ENCODE results near the gene ONECUT3. TPM values are rescaled to one million over a fixed set of nuclear protein-coding genes. Genes with fewer than 3 reads are reported as not detected.

Gene ONECUT3
- total RNA-seq, 1 experiment from 2014 or later, result 20.0 TPM

DNA sequence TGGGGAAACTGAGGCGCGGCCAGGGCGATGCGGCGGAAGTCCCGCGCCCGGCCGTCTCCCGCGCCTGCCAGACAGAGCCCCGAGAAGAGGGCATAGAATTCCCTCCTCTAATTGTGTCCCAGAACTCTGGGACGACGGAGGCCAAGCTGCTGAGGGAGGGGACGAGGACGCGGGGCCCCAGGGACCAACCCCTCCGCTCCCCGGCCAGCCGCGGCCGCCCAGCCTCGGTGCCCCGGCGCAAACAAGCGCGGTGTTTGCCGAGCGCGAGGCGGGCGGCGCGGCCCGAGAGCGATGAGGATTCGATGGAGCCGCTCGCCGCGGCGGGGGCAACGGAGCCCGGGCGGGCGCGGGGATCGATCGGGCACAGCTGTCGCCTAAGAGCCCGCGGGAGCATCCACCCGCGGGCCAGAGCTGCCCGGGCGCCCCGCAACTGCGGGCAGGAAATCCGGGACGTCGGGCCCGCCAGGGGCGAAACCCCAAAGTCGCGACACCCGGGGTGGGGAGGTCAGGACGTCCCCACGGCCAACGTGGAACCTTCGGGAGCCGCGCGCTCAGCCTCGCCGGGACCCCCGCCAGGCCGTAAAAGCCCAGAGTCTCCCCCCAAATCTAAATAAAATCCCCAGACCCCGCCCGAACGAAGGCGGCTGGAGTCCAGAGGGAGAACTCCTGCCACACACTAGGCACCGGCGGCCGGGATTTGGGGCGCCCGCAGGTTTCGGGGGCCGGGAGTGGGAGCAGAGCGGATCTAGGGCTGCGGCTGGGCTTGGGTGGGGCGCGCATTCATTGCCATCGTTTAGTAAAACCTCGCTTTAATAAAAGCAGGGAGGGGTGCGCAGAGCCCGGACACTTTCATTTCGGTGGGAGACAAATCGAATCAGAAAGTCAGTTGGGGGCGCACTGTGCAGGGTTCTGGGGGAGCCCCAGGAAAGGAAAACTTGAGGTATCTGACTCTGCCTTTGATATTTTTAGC is 3.6 kb upstream of the ONECUT3 start:
- no peaks in the 10 kb centered on the region for H3K27me3 Mint-ChIP-seq (ENCODE audit: unreplicated experiment)

DNA sequence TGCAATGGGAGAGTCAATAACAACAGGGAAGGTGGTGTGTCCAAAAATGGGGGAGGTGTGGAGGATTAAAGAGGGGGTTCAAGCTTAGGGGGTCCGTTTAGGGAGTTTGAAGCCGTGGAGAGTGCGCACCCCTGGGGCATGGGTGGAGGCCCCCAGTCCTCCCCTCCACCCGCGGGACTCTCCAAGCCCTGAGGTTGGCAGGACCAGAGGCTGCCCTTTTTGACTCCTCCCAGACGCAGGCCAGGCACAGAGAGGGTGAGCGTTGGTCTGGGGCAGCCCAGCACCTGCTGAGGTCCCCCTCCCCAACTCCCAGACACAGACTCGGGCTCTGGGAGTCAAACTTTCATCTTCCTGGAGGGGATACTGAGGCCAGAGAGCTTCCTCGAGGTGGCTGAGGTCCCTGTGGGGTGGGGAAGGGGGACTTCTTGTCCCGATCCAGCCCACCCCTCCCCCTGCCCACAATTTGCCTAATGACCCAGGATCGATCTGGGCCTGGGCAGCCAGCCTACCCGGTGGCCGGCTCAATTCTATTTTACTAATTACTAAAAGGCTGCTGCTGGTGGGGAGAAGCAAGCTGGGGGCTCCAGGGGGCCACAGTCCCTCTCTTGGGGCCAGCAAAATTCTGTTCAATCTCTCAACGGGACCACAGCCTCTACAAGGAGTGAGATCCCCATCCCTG is 2.8 kb upstream of the ONECUT3 start:
- Mint-ChIP-seq H3K27ac (ENCODE audit: unreplicated experiment) (peak overlapping the region; percentile 60), H3K4me3 (ENCODE audit: low read depth, unreplicated experiment) (peak overlapping the region; percentile 64), H3K4me1 (ENCODE audit: low read depth, unreplicated experiment) (no peaks in the 10 kb centered on the region), H3K27me3 (ENCODE audit: unreplicated experiment) (no peaks in the 10 kb centered on the region), H3K36me3 (ENCODE audit: insufficient read depth, unreplicated experiment) (peaks cover 53% of the 10 kb centered on the region), H3K9me3 (ENCODE audit: low read depth, unreplicated experiment) (no peaks in the 10 kb centered on the region)
- TF ChIP-seq, protein P1, sequence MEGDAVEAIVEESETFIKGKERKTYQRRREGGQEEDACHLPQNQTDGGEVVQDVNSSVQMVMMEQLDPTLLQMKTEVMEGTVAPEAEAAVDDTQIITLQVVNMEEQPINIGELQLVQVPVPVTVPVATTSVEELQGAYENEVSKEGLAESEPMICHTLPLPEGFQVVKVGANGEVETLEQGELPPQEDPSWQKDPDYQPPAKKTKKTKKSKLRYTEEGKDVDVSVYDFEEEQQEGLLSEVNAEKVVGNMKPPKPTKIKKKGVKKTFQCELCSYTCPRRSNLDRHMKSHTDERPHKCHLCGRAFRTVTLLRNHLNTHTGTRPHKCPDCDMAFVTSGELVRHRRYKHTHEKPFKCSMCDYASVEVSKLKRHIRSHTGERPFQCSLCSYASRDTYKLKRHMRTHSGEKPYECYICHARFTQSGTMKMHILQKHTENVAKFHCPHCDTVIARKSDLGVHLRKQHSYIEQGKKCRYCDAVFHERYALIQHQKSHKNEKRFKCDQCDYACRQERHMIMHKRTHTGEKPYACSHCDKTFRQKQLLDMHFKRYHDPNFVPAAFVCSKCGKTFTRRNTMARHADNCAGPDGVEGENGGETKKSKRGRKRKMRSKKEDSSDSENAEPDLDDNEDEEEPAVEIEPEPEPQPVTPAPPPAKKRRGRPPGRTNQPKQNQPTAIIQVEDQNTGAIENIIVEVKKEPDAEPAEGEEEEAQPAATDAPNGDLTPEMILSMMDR (IDR thresholded peaks at IDR 0.05; ENCODE audit: unreplicated experiment), result no peak
- intact Hi-C loops (cut with micrococcal nuclease; ENCODE audit: unreplicated experiment), result no loop called here
- no TSS peak for BruUV-seq (replicated peaks)
- DNase-seq, result no peak
- CTCF ChIA-PET, result interaction anchor here (0.8 kb wide), 1 partner anchor 31 kb away, joined by 3 read pairs; no protein-coding TSS in a partner anchor

More for the DNA sequence above, 3.6 kb upstream of the ONECUT3 start:
- H3K4me1 Mint-ChIP-seq (ENCODE audit: low read depth, unreplicated experiment), result no peaks in the 10 kb centered on the region
- peak overlapping the region; percentile 64 for H3K4me3 Mint-ChIP-seq (ENCODE audit: low read depth, unreplicated experiment)
- no peak for DNase-seq
- peaks cover 50% of the 10 kb centered on the region for H3K36me3 Mint-ChIP-seq (ENCODE audit: insufficient read depth, unreplicated experiment)
- no peaks in the 10 kb centered on the region for H3K9me3 Mint-ChIP-seq (ENCODE audit: low read depth, unreplicated experiment)
- no TSS peak for BruUV-seq (replicated peaks)
- H3K27ac Mint-ChIP-seq (ENCODE audit: unreplicated experiment), result peak overlapping the region; percentile 60
- TF ChIP-seq, protein P1 (IDR thresholded peaks at IDR 0.05; ENCODE audit: unreplicated experiment), result no peak
- CTCF ChIA-PET, result interaction anchor here (0.8 kb wide), 1 partner anchor 32 kb away, joined by 3 read pairs; no protein-coding TSS in a partner anchor
- intact Hi-C loops (cut with micrococcal nuclease; ENCODE audit: unreplicated experiment), result no loop called here

DNA sequence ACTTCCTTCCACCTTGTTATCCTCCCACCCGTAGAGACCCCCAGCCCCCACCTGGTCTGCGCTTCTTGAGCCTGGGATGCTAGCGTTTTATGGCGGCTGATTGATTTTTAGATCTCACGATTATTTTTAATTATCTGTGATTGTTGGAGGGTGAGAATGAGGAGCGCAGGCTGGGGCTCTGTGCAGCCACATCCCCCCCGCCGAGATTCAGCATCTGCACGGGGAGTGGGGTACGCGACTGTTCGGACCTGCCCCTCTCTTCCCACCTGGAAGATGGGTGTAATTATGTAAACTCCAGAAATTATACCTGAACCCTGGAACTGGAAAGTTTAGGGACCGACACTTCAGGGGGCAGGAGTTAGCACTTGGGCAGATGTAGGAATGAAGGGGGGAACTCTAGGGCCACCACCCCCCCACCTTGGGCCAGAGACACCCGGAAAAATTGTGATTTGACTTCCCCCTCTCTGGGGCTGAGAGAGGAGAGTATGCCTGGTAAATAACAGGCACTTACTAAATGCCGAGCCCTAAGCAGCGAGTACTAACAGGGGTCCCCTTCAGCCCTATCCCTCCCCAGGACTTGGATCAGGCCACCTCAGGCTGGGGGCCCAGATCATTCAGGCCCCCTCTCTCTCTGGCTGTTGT is 1.8 kb upstream of the ONECUT3 start:
- Mint-ChIP-seq H3K4me3 (ENCODE audit: low read depth, unreplicated experiment) (no peak overlapping the region), H3K27me3 (ENCODE audit: unreplicated experiment) (no peaks in the 10 kb centered on the region), H3K27ac (ENCODE audit: unreplicated experiment) (no peak overlapping the region), H3K9me3 (ENCODE audit: low read depth, unreplicated experiment) (no peaks in the 10 kb centered on the region), H3K36me3 (ENCODE audit: insufficient read depth, unreplicated experiment) (peaks cover 61% of the 10 kb centered on the region), H3K4me1 (ENCODE audit: low read depth, unreplicated experiment) (no peaks in the 10 kb centered on the region)
- TF ChIP-seq, protein P1 (IDR thresholded peaks at IDR 0.05; ENCODE audit: unreplicated experiment), result no peak
- DNase-seq, result no peak
- intact Hi-C loops (cut with micrococcal nuclease; ENCODE audit: unreplicated experiment), result no loop called here
- no TSS peak for BruUV-seq (replicated peaks)
- CTCF ChIA-PET, result no interaction called here

DNA sequence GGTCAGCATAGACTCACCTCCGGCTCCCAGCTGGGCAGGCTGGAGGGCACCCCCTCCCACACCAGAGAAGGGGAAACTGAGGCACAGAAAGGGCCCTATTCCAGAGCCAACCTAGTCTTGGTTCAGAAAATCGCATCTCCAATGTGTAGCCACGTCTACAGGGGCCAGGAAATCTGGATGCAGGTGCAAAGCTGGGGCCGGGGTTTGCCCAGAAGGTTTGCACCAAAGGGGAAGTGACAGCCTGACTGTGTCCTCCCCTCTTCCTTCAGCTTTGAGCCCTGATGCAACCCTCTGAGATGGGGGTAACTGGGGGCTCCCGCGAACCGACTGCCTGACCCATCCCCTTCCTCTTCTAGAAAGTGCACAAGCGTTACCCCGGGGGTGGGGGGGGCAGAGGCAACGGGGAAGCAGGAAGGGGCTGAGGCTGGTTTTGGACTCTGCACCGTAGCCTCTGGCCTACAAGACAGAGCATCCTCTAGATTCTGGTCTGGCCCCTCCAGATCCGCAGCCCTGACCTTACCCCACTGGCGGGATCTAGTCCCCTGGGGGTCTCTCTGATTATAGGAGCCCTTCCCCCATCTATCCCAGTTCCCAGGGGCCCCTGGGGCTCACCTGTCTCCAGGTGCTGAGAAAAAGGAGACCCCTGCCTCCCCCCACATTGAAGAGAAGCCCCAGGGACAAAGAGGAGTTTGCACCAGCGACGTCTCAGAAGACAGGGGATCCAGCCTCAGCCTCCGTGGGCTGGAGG is 1.1 kb upstream of the ONECUT3 start:
- peaks cover 61% of the 10 kb centered on the region for H3K36me3 Mint-ChIP-seq (ENCODE audit: insufficient read depth, unreplicated experiment)
- TF ChIP-seq, protein P1 (IDR thresholded peaks at IDR 0.05; ENCODE audit: unreplicated experiment), result no peak
- intact Hi-C loops (cut with micrococcal nuclease; ENCODE audit: unreplicated experiment), result no loop called here
- H3K27ac Mint-ChIP-seq (ENCODE audit: unreplicated experiment), result peak overlapping the region; percentile 39
- CTCF ChIA-PET, result no interaction called here
- BruUV-seq (replicated peaks), result no TSS peak
- H3K27me3 Mint-ChIP-seq (ENCODE audit: unreplicated experiment), result no peaks in the 10 kb centered on the region
- DNase-seq, result no peak
- no peaks in the 10 kb centered on the region for H3K9me3 Mint-ChIP-seq (ENCODE audit: low read depth, unreplicated experiment)
- no peaks in the 10 kb centered on the region for H3K4me1 Mint-ChIP-seq (ENCODE audit: low read depth, unreplicated experiment)
- peak overlapping the region; percentile 61 for H3K4me3 Mint-ChIP-seq (ENCODE audit: low read depth, unreplicated experiment)

All from Calu3 (cell line).